PC-9 (cell line): Measurements from ENCODE around the gene PRR35. TPM values are rescaled to one million over a fixed set of nuclear protein-coding genes. Genes with fewer than 3 reads are reported as not detected.

Experiments
- BruUV-seq: library from RNA; stranded (reverse); fragments of 400-500 nt; replicated peaks from 2 replicates; lab custom pipeline; 2021; lab: Mats Ljungman, UMichigan
- CTCF ChIA-PET: fragments of 300-600 bp; sonication (Branson Sonifier 250); formaldehyde crosslinking; loops from one replicate; lab custom pipeline; 2022; ENCODE audit warnings: antibody characterized with exemption; lab: Charles Lee
- POLR2A ChIA-PET: fragments of 300-600 bp; sonication (Branson Sonifier 250); formaldehyde crosslinking; loops from one replicate; lab custom pipeline; 2022; ENCODE audit warnings: antibody characterized with exemption; ENCODE audit not compliant: unreplicated experiment; lab: Charles Lee
- DNase-seq, 2 experiments: peaks; one replicate each; pipeline versions ENCODE4 v3.0.0 to v3.0.0-alpha.2; 2015 to 2022; ENCODE audit warnings: mixed read lengths in 1 of 2
- H2AFZ ChIP-seq: fragments of 200-600 bp; sonication (generic); 2 replicates; pipeline ENCODE4 v1.8.1; 2017; ENCODE audit warnings: antibody characterized with exemption
- H3F3A ChIP-seq: fragments of 200-600 bp; sonication (generic); 2 replicates; pipeline ENCODE4 v1.8.1; 2017; ENCODE audit warnings: antibody characterized with exemption, mild to moderate bottlenecking, low read depth; ENCODE audit not compliant: insufficient read depth
- H3K27ac ChIP-seq: fragments of 200-600 bp; sonication (generic); 2 replicates; pipeline ENCODE4 v1.6.1; 2016; ENCODE audit warnings: mixed run types
- H3K27me3 ChIP-seq: fragments of 200-600 bp; sonication (generic); 2 replicates; pipeline ENCODE4 v1.6.1; 2016; ENCODE audit warnings: low read depth, mixed run types; ENCODE audit not compliant: insufficient read depth
- H3K36me3 ChIP-seq: fragments of 200-600 bp; sonication (generic); 2 replicates; pipeline ENCODE4 v1.6.1; 2016; ENCODE audit warnings: low read depth, mixed run types
- H3K4me1 ChIP-seq: fragments of 200-600 bp; sonication (generic); replicated peaks from 2 replicates; pipeline ENCODE4 v1.6.1; 2016; ENCODE audit warnings: mixed run types; ENCODE audit not compliant: insufficient read depth
- H3K4me2 ChIP-seq: fragments of 200-600 bp; sonication (generic); 2 replicates; pipeline ENCODE4 v1.6.1; 2017; ENCODE audit warnings: mixed run types
- H3K4me3 ChIP-seq: fragments of 200-600 bp; sonication (generic); 2 replicates; pipeline ENCODE4 v1.6.1; 2016; ENCODE audit warnings: mixed run types
- H3K79me2 ChIP-seq: fragments of 200-600 bp; sonication (generic); 2 replicates; pipeline ENCODE4 v1.6.1; 2017; ENCODE audit warnings: low read depth, mixed run types
- H3K9me2 ChIP-seq: fragments of 200-600 bp; sonication (generic); 2 replicates; pipeline ENCODE4 v1.8.1; 2017; ENCODE audit warnings: mild to moderate bottlenecking; ENCODE audit not compliant: insufficient read depth
- H3K9me3 ChIP-seq: fragments of 200-600 bp; sonication (generic); 2 replicates; pipeline ENCODE4 v1.8.1; 2016; ENCODE audit warnings: low read depth; ENCODE audit not compliant: insufficient read depth
- H4K20me1 ChIP-seq: fragments of 200-600 bp; sonication (generic); 2 replicates; pipeline ENCODE4 v1.8.1; 2017; ENCODE audit not compliant: insufficient read depth
- EZH2 ChIP-seq: fragments of 200-600 bp; sonication (generic); IDR thresholded peaks from 2 replicates; pipeline ENCODE4 v1.8.0; 2017; ENCODE audit warnings: antibody characterized with exemption, low read depth
- intact Hi-C: fragments of 100-400 bp; cut with micrococcal nuclease; formaldehyde crosslinking; loops from one replicate; pipeline ENCODE4 v1.10.0; 2022; ENCODE audit not compliant: unreplicated experiment
- total RNA-seq: library from RNA; stranded (reverse); gene quantifications from 2 replicates; pipeline ENCODE4 v1.2.3, GENCODE V29; 2021
- TF ChIP-seq, protein P1 (sequence below): fragments of 200-600 bp; sonication (generic); conservative IDR thresholded peaks from 2 replicates; pipeline ENCODE4 v1.6.1; 2017; ENCODE audit warnings: mixed run types, antibody characterized with exemption, mild to moderate bottlenecking, moderate library complexity

Gene PRR35
- total RNA-seq, 1 experiment from 2014 or later: not detected

DNA sequence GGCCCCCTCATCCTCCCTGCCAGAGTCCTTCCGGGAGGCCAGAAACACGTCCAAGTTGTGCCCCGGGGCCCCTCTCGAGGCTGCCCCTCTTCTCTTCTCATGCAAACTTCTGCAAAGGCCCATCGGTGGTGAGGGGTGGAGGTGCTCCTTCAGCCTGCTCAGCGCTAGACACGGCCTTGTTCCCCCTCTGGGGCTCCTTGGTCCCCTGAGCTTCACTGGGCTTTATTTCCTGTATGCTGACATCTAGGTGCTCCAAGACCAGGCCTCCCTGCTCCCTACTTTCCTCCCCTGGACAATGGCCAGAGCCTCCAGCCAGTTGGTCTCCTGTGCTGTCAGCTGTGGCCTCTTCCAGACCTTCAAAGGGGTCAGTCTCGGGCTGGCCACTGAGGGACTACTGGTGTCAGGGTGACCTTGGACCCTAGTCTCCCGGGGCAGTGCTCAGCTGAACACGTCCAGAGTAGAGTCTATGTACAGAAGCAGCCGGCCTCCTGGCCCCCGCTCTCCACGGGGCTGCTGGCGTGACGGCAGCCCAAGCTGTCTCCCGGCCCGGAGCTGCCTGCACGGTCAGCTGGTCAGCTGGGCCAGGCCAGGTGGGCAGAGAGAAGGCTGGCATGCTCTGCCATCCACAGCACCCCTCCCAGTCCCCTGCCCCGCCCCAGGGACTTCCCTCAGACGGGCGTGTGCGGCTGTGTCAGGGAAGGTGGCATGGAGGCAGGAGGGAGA is 1.7 kb upstream of the PRR35 start:
- POLR2A ChIA-PET: interaction anchor here (0.5 kb wide), 1 partner anchor 138 kb away, joined by 14 read pairs; no protein-coding TSS in a partner anchor
- CTCF ChIA-PET: no interaction called here
- no peaks in the 10 kb centered on the region for H3K9me3 ChIP-seq

GRCh38 chr16:559021-559380 is 1.2 kb upstream of the PRR35 start:
- Histone ChIP-seq H3K27ac (no peak overlapping the region), H3K79me2 (no peaks in the 10 kb centered on the region), H3K27me3 (no peaks in the 10 kb centered on the region), H4K20me1 (no peaks in the 10 kb centered on the region), H3K36me3 (no peaks in the 10 kb centered on the region), H3K4me3 (no peak overlapping the region), H3F3A (no peaks in the 10 kb centered on the region), H2AFZ (no peak overlapping the region), H3K9me3 (no peaks in the 10 kb centered on the region), H3K4me2 (no peak overlapping the region), H3K9me2 (no peaks in the 10 kb centered on the region), H3K4me1 (0 out of 2 replicates have a peak, but pooled peaks cover 4% of the 10 kb centered on the region)
- no peak for TF ChIP-seq EZH2
- TF ChIP-seq, protein P1, sequence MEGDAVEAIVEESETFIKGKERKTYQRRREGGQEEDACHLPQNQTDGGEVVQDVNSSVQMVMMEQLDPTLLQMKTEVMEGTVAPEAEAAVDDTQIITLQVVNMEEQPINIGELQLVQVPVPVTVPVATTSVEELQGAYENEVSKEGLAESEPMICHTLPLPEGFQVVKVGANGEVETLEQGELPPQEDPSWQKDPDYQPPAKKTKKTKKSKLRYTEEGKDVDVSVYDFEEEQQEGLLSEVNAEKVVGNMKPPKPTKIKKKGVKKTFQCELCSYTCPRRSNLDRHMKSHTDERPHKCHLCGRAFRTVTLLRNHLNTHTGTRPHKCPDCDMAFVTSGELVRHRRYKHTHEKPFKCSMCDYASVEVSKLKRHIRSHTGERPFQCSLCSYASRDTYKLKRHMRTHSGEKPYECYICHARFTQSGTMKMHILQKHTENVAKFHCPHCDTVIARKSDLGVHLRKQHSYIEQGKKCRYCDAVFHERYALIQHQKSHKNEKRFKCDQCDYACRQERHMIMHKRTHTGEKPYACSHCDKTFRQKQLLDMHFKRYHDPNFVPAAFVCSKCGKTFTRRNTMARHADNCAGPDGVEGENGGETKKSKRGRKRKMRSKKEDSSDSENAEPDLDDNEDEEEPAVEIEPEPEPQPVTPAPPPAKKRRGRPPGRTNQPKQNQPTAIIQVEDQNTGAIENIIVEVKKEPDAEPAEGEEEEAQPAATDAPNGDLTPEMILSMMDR: no peak
- no peak for DNase-seq
- CTCF ChIA-PET: no interaction called here
- BruUV-seq: no TSS peak
- POLR2A ChIA-PET: interaction anchor here (0.5 kb wide), 1 partner anchor 139 kb away, joined by 14 read pairs; no protein-coding TSS in a partner anchor
- intact Hi-C loops: no loop called here

More for the DNA sequence above, 1.7 kb upstream of the PRR35 start:
- Histone ChIP-seq H3K4me3 (no peak overlapping the region), H2AFZ (no peak overlapping the region), H3K4me1 (0 out of 2 replicates have a peak, but pooled peaks cover 3% of the 10 kb centered on the region), H3K9me2 (no peaks in the 10 kb centered on the region), H3K4me2 (no peak overlapping the region), H3K79me2 (no peaks in the 10 kb centered on the region), H3F3A (no peaks in the 10 kb centered on the region), H3K27ac (no peak overlapping the region), H3K36me3 (no peaks in the 10 kb centered on the region), H3K27me3 (no peaks in the 10 kb centered on the region), H4K20me1 (no peaks in the 10 kb centered on the region)
- intact Hi-C loops: no loop called here
- peak in 1 of 2 experiments; percentile 43 for DNase-seq
- no peak for TF ChIP-seq EZH2
- TF ChIP-seq, protein P1: no peak
- BruUV-seq: no TSS peak

DNA sequence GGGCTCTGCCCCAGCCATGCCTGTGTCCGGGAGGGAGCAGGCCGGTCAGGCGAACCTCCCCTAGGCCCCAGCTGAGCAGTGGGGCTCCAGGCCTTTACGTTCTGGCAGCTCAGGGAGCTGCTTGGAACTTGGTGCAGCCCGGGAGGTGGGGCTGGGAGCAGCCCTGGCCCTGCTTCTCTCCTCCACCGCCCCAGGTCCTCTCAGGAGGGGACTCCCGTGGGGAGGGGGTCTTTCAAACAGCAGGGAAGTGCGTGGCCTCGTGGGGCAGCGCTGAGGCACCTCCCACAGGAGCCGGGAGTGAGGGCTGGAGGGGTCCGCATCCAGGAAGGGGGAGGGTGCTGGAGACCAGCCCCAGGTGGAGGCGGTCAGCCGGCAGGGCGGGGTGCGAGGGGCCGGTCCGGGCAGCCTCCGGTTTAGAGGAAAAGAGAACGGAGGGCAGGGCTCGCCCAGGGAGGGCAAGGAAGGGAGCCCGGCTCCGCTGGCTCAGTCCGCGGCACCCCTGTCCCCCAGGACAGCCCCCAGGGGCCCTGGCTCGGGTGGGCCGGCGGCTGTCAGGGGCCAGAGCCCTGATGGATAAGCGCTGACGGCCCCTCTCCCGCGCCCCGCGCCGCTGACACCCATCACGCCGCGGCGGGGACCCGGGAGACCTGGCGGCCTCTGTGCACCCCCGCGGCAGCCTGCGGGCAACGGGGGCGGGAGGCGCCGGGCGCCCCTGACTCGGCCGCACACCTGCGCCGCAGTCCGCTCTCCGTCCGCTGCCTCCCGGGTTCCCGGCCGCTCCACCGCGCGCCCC is 587 bp upstream of the PRR35 start:
- no peak for TF ChIP-seq EZH2
- TF ChIP-seq, protein P1: no peak
- CTCF ChIA-PET: no interaction called here
- Histone ChIP-seq H3K79me2 (no peaks in the 10 kb centered on the region), H4K20me1 (no peaks in the 10 kb centered on the region), H2AFZ (no peak overlapping the region), H3K9me2 (no peaks in the 10 kb centered on the region), H3K4me3 (no peak overlapping the region), H3K27ac (no peak overlapping the region), H3K4me2 (no peak overlapping the region), H3K9me3 (no peaks in the 10 kb centered on the region), H3K36me3 (no peaks in the 10 kb centered on the region), H3K27me3 (no peaks in the 10 kb centered on the region), H3F3A (no peaks in the 10 kb centered on the region), H3K4me1 (0 out of 2 replicates have a peak, but pooled peaks cover 4% of the 10 kb centered on the region)
- DNase-seq: no peak
- POLR2A ChIA-PET: no interaction called here
- intact Hi-C loops: no loop called here
- BruUV-seq: no TSS peak
